Measurements from ENCODE around the gene OSBPL7.
"Not testable (repeated sequence)": the region's sequence is repeated elsewhere in the genome, so short reads cannot be mapped to it uniquely, and the experiment has no call there.

Gene OSBPL7

DNA sequence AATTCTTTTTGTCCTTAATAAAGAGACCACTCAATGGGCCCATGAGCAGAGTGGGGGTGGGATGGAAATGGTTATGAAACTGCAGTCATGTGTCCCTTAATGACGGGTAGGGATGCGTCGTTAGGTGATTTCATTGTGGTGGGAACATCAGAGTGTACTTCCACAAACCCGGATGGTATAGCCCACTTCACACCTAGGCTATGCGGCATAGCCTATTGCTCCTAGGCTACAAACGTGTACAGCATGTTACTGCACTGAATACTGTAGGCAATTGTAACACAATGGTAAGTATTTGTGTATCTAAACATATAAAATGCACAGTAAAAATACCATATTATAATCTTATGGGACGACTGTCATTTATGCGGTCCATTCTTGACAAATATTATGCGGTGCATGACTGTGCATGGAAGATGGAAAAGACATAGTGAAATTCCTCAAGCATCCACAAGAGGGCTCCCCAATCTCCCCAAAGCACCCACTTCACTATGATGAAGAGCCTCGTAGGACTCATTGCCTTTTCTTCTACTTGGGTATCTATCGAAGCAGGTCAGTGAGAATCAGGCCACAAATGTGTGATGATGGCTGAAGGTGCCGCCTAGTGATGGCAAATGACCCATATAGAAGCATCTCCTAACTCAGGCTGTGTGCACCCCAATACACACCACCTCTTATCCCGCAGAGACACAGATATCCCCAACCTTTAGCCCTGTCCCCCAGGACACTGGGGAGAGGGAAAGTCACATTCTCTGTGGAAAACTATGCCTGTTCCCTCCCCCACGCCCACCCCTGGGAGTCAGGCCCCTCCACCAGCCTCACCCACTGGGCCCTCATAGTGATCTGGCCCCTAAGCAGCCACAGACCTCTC is 45.0 kb downstream of the OSBPL7 start:
- peak in 2 of 3 donors; percentile 10 to 13 for DNase-seq
- no peak overlapping the region for H3K4me3 ChIP-seq (ENCODE audit: insufficient read depth, low read depth, low read length, poor library complexity, severe bottlenecking)
- H3K4me1 ChIP-seq (ENCODE audit: control insufficient read depth, insufficient read depth, low read length, poor library complexity, severe bottlenecking), result no peaks in the 10 kb centered on the region
- no peaks in the 10 kb centered on the region for H3K9me3 ChIP-seq (ENCODE audit: control insufficient read depth, low read length)
- no peaks in the 10 kb centered on the region for H3K36me3 ChIP-seq (ENCODE audit: control insufficient read depth, insufficient read depth, low read length)
- H3K27ac ChIP-seq (ENCODE audit: insufficient read depth, low read length, poor library complexity, severe bottlenecking), result no peak overlapping the region
- H3K27me3 ChIP-seq (replicated peaks; ENCODE audit: control insufficient read depth, insufficient read depth, low read length, poor library complexity, severe bottlenecking), result peaks cover 16% of the 10 kb centered on the region

GRCh38 chr17:47774987-47775580 is 46.5 kb downstream of the OSBPL7 start:
- DNase-seq, result no peak
- H3K4me3 ChIP-seq (ENCODE audit: insufficient read depth, low read depth, low read length, poor library complexity, severe bottlenecking), result no peak overlapping the region
- H3K27ac ChIP-seq (ENCODE audit: insufficient read depth, low read length, poor library complexity, severe bottlenecking), result no peak overlapping the region
- H3K4me1 ChIP-seq (ENCODE audit: control insufficient read depth, insufficient read depth, low read length, poor library complexity, severe bottlenecking), result no peaks in the 10 kb centered on the region
- no peaks in the 10 kb centered on the region for H3K36me3 ChIP-seq (ENCODE audit: control insufficient read depth, insufficient read depth, low read length)
- no peaks in the 10 kb centered on the region for H3K9me3 ChIP-seq (ENCODE audit: control insufficient read depth, low read length)
- peaks cover 16% of the 10 kb centered on the region for H3K27me3 ChIP-seq (replicated peaks; ENCODE audit: control insufficient read depth, insufficient read depth, low read length, poor library complexity, severe bottlenecking)

- Histone ChIP-seq H3K4me3 (ENCODE audit: insufficient read depth, low read depth, low read length, poor library complexity, severe bottlenecking) (no peak overlapping the region), H3K27me3 (replicated peaks; ENCODE audit: control insufficient read depth, insufficient read depth, low read length, poor library complexity, severe bottlenecking) (peaks cover 16% of the 10 kb centered on the region), H3K9me3 (ENCODE audit: control insufficient read depth, low read length) (no peaks in the 10 kb centered on the region), H3K4me1 (ENCODE audit: control insufficient read depth, insufficient read depth, low read length, poor library complexity, severe bottlenecking) (no peaks in the 10 kb centered on the region), H3K27ac (ENCODE audit: insufficient read depth, low read length, poor library complexity, severe bottlenecking) (no peak overlapping the region), H3K36me3 (ENCODE audit: control insufficient read depth, insufficient read depth, low read length) (no peaks in the 10 kb centered on the region)
- DNase-seq, result no peak
Measured at GRCh38 chr17:47774331-47774730, 47.3 kb downstream of the OSBPL7 start.

- H3K27ac ChIP-seq (ENCODE audit: insufficient read depth, low read length, poor library complexity, severe bottlenecking); H3K4me1 ChIP-seq (ENCODE audit: control insufficient read depth, insufficient read depth, low read length, poor library complexity, severe bottlenecking); H3K4me3 ChIP-seq (ENCODE audit: insufficient read depth, low read depth, low read length, poor library complexity, severe bottlenecking); H3K9me3 ChIP-seq (ENCODE audit: control insufficient read depth, low read length); H3K36me3 ChIP-seq (ENCODE audit: control insufficient read depth, insufficient read depth, low read length); DNase-seq: not testable (repeated sequence)
- H3K27me3 ChIP-seq (replicated peaks; ENCODE audit: control insufficient read depth, insufficient read depth, low read length, poor library complexity, severe bottlenecking), result peaks cover 16% of the 10 kb centered on the region
Measured at GRCh38 chr17:47773649-47774048, 47.9 kb downstream of the OSBPL7 start.

- no peaks in the 10 kb centered on the region for H3K9me3 ChIP-seq (ENCODE audit: control insufficient read depth, low read length)
- H3K27me3 ChIP-seq (replicated peaks; ENCODE audit: control insufficient read depth, insufficient read depth, low read length, poor library complexity, severe bottlenecking), result no peaks in the 10 kb centered on the region
- no peak overlapping the region for H3K27ac ChIP-seq (ENCODE audit: insufficient read depth, low read length, poor library complexity, severe bottlenecking)
- no peak overlapping the region for H3K4me3 ChIP-seq (ENCODE audit: insufficient read depth, low read depth, low read length, poor library complexity, severe bottlenecking)
- no peaks in the 10 kb centered on the region for H3K36me3 ChIP-seq (ENCODE audit: control insufficient read depth, insufficient read depth, low read length)
- no peak for DNase-seq
- no peaks in the 10 kb centered on the region for H3K4me1 ChIP-seq (ENCODE audit: control insufficient read depth, insufficient read depth, low read length, poor library complexity, severe bottlenecking)
Measured at GRCh38 chr17:47763913-47764582, 57.5 kb downstream of the OSBPL7 start.

DNA sequence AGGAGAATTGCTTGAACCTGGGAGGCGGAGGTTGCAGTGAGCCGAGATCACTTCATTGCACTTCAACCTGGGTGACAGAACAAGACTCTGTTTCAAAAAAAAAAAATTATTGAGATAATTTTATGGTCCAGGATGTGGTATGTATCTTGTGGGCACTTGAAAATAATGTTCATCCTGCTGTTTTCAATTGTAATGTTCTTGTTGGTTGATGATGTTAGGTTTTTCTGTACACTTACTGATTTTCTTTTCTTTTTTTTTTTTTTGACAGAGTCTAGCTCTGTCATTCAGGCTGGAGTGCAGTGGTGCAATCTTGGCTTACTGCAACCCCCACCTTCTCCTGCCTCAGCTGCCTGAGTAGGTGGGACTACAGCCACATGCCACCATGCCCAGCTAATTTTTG is 58.9 kb downstream of the OSBPL7 start:
- no peaks in the 10 kb centered on the region for H3K36me3 ChIP-seq (ENCODE audit: control insufficient read depth, insufficient read depth, low read length)
- DNase-seq, result no peak
- no peak overlapping the region for H3K4me3 ChIP-seq (ENCODE audit: insufficient read depth, low read depth, low read length, poor library complexity, severe bottlenecking)
- H3K4me1 ChIP-seq (ENCODE audit: control insufficient read depth, insufficient read depth, low read length, poor library complexity, severe bottlenecking), result no peaks in the 10 kb centered on the region
- H3K9me3 ChIP-seq (ENCODE audit: control insufficient read depth, low read length), result no peaks in the 10 kb centered on the region
- H3K27me3 ChIP-seq (replicated peaks; ENCODE audit: control insufficient read depth, insufficient read depth, low read length, poor library complexity, severe bottlenecking), result no peaks in the 10 kb centered on the region
- H3K27ac ChIP-seq (ENCODE audit: insufficient read depth, low read length, poor library complexity, severe bottlenecking), result no peak overlapping the region

GRCh38 chr17:47760409-47761140 is 61.0 kb downstream of the OSBPL7 start:
- H3K4me3 ChIP-seq (ENCODE audit: insufficient read depth, low read depth, low read length, poor library complexity, severe bottlenecking), result no peak overlapping the region
- H3K27me3 ChIP-seq (replicated peaks; ENCODE audit: control insufficient read depth, insufficient read depth, low read length, poor library complexity, severe bottlenecking), result no peaks in the 10 kb centered on the region
- DNase-seq, result no peak
- no peaks in the 10 kb centered on the region for H3K9me3 ChIP-seq (ENCODE audit: control insufficient read depth, low read length)
- H3K4me1 ChIP-seq (ENCODE audit: control insufficient read depth, insufficient read depth, low read length, poor library complexity, severe bottlenecking), result no peaks in the 10 kb centered on the region
- H3K27ac ChIP-seq (ENCODE audit: insufficient read depth, low read length, poor library complexity, severe bottlenecking), result no peak overlapping the region
- H3K36me3 ChIP-seq (ENCODE audit: control insufficient read depth, insufficient read depth, low read length), result no peaks in the 10 kb centered on the region

- Histone ChIP-seq H3K4me3 (ENCODE audit: insufficient read depth, low read depth, low read length, poor library complexity, severe bottlenecking) (no peak overlapping the region), H3K9me3 (ENCODE audit: control insufficient read depth, low read length) (no peaks in the 10 kb centered on the region), H3K27me3 (replicated peaks; ENCODE audit: control insufficient read depth, insufficient read depth, low read length, poor library complexity, severe bottlenecking) (no peaks in the 10 kb centered on the region), H3K36me3 (ENCODE audit: control insufficient read depth, insufficient read depth, low read length) (no peaks in the 10 kb centered on the region), H3K4me1 (ENCODE audit: control insufficient read depth, insufficient read depth, low read length, poor library complexity, severe bottlenecking) (no peaks in the 10 kb centered on the region), H3K27ac (ENCODE audit: insufficient read depth, low read length, poor library complexity, severe bottlenecking) (no peak overlapping the region)
- no peak for DNase-seq
Measured at GRCh38 chr17:47757386-47757785, 64.2 kb downstream of the OSBPL7 start.

Data from effector memory CD4-positive, alpha-beta T cell (primary cell).